Endometrial microvascular endothelial cells (primary cell): ENCODE results near the gene EIF4A2. TPM values are rescaled to one million over a fixed set of nuclear protein-coding genes. Genes with fewer than 3 reads are reported as not detected.

ENCODE experiments used
- in situ Hi-C: cut with HindIII; loops from 2 replicates; pipeline ENCODE4 v1.10.0; 2017; ENCODE audit warnings: low sequenced_read_pairs, low pct_unique_long_range_greater_than_20kb; ENCODE audit errors: inconsistent ontology term
- total RNA-seq: library from RNA; depleted of rRNA; stranded (reverse); fragments of >200 nt; gene quantifications from one replicate; pipeline ENCODE4 v1.2.3, GENCODE V29; 2015; ENCODE audit errors: inconsistent ontology term

The EIF4A2 gene
- total RNA-seq: 238 TPM

GRCh38 chr3:186783058-186783730, at the start of gene EIF4A2:
Gene EIF4A2, plus strand, starts transcription at chr3:186783577. Its CDS starts 34 bp downstream, at chr3:186783611.
- in situ Hi-C loops: no loop called here

GRCh38 chr3:186742618-186743380, 40.6 kb upstream of the EIF4A2 start:
- in situ Hi-C loops: no loop called here

- in situ Hi-C loops: no loop called here
These were observed 39.7 kb upstream of the EIF4A2 start for GRCh38 chr3:186743666-186744065.

DNA sequence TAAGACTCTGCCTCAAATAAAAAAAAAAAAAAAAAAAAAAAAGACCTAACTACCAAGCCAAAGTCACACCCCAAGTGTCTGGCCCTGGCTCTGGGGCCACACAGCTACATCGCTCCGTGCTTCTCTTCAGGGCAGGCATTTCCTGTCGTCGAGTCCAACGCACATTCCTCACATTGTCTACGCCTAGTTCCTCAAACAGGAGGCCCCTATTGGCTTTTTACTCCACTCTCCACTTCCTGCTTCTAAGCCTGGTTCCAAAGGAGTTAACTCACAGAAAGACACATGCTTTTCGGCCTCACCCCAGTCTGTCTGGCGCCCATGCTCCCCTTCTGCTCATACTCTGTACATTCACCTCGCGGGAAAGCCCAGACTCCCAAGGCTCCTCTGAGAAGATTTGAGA, 37.4 kb upstream of the EIF4A2 start:
- in situ Hi-C loops: no loop called here

- in situ Hi-C loops: no loop called here
These were observed 33.1 kb upstream of the EIF4A2 start for GRCh38 chr3:186750316-186750715.

- in situ Hi-C loops: no loop called here
These were observed 31.9 kb upstream of the EIF4A2 start for GRCh38 chr3:186751480-186751879.

DNA sequence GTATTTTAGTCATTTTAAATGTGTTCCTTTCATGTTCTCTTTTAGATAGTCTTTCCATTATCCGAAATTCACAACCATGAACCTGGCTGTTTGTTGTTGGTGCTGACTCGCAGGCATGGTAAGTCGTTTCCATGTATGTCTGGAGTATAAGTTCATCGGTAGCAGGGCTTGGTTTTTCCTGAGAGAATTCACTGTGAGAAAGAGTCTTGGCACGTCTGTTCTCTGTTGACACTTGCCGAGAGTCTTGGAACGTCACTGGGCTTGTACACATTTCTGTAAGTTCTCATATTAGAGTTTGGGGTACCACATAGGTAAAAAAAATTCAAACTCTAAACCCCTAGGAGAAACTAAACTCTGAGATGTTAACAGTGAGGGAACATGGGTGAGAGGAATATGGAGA, 29.4 kb upstream of the EIF4A2 start:
- in situ Hi-C loops: no loop called here

- in situ Hi-C loops: no loop called here
These were observed 28.5 kb upstream of the EIF4A2 start for GRCh38 chr3:186754871-186755270.

DNA sequence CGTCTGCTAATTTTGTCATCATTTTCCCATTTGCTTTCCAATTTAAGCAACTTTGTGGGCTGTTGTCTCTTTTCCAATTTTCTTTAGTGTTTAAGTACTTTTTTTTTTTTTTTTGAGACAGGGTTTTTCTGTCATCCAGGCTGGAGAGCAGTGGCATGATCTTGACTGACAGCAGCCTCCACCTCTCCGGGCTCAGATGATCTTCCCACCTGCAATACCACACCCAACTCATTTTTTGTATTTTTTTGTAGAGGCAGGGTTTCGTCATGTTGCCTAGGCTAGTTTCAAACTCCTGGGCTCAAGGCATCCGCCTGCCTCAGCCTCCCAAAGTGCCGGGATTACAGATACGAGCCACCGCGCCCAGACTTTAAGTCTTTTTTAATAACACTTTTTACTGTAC, 26.2 kb upstream of the EIF4A2 start:
- in situ Hi-C loops: no loop called here

DNA sequence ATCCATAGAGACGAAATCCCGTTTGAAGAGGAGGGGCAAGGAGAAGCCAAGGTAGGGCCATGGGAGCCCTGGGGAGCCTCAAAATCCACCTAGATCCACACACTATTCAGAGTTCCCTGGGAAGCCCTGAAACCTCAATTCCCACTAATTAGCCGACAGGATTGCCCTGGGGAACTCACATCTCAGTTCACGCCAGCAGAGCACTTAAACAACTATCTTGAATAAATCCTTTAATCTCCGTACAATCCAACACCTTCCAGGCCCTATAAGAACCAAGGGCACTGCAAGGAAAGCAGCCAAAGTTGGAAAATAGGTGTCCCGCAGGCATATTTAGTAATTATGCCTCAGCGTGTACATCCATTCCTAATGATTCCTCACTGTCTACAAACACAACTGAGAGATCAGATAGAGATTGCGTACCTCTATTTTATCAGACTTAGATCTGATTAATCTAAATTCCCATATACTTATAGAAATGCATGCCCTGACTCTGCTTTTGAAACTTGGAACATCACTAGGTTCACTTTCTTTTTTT, 25.6 kb upstream of the EIF4A2 start:
- in situ Hi-C loops: no loop called here

- in situ Hi-C loops: no loop called here
These were observed 24.0 kb upstream of the EIF4A2 start for GRCh38 chr3:186759231-186759930.

DNA sequence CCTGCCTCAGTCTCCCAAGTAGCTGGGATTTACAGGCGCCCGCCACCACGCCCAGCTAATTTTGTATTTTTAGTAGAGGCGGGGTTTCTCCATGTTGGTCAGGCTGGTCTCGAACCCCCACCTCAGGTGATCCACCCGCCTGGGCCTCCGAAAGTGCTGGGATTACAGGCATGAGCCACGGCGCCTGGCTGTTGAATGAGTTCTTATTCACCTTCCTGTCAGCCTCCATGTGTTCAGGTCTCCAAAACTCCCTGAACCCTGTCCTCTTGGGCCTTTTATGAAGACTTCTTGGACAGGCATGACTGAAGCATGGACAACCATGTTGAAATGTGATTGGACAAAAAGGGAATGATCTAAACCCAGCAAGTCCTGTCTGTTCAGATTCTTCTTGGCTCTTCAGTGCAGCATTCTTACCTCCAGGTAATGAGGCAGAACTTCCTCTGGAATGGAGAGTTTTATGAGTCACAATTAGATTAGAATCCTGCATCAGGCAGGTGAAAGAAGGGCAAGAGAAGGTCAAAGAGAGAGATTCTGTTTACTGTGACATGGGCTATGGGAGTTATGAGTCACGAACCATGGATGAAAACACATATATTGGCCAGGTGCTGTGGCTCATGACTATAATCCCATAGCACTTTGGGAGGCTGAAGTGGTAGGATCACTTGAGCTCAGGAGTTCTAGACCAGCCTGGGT, 23.1 kb upstream of the EIF4A2 start:
- in situ Hi-C loops: no loop called here

DNA sequence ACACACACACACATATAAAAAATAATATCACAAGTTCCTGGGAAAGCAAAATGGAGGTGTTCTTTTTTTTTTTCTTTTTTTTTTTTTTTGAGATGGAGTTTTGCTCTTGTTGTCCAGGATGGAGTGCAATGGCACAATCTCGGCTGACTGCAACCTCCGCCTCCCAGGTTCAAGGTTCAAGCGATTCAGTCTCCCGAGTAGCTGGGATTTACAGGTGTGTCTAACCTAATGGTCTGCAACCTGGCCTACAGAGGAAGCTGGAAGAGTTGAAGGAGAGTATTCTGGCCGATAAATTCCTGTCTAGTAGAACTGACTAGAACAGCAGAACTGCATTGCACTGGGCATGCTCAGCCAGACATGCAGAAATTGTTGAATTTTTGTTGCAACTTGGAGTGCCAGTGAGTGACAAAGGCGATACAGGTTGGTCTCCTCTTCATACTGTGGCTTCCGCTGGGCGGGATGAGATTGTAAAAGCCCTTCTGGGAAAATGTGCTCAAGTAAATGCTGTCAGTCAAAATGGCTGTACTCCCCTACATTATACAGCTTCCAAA, 22.4 kb upstream of the EIF4A2 start:
- in situ Hi-C loops: no loop called here

DNA sequence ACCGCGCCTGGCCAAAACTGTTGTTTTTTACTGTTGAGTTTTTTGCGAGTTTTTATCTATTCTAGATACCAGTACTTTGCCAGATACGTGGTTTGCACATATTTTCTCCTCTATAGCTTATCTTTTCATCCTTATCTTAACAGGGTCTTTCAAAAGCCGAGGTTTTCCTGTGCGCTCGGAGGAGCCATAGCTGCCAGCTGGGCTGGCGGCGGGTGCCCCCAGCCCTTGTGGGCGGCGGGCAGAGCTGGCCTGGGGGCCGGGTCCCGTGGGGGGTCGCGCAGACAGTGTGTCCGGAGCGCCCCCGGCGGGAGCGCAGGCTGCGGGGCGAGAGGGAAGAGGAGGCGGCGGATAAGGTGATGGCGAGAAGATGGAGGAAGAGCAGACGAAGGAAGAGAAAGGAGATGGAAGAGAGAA, 11.1 kb upstream of the EIF4A2 start:
- in situ Hi-C loops: no loop called here

DNA sequence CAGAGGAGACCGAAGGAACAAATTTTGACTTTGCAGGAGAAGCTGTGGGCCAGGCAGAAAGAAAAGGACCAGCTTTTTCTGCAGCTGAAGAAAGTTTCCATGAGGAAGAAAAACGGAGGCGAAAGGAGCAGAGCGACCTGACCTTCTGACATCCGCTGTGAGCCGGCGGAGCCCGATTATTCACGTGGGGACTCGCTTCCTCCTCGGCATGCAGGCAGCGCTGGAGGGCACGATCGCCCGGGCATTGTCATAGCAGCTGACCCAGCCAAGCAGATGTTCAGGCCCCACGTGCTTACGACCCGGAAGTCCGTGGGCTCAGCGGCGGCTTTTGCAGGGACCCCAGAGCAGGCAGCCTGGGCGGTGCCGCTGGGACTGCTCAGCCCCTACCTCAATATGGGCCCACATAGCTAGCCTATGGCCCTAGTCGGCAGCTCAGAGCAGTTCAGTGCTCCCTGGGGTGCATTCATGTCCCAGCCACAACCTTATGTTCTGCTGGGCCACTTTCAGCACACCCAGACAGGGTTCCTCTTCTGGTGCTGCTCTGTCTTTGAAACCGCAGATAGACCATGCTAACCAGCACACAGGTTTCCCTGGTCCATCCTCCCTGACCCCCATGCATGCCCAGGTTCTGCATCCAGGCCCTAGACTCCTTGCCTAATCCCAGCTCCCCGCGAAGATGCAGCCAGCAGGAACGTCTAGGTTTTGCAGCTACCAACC, 10.5 kb upstream of the EIF4A2 start:
- in situ Hi-C loops: no loop called here

DNA sequence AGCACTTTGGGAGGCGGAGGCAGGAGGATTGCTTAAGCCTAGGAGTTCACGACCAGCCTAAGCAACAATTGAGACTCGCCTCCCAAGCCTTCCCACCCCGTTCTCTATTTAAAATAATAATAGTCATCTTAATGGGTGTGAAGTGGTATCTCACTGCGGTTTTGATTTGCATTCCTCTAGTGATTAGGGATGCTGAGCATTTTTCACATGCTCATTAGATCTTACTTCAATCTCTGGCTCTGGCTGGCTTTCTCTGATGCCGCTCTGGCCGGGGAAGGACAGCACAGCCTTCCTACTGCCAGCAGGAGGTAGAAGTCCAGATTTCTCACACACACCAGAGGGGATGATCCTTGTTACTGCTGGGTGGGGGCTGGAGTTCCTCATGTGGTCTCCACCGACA, 7.4 kb upstream of the EIF4A2 start:
- in situ Hi-C loops: no loop called here

GRCh38 chr3:186779204-186779603, 4.2 kb upstream of the EIF4A2 start:
- in situ Hi-C loops: no loop called here

- in situ Hi-C loops: no loop called here
These were observed 777 bp upstream of the EIF4A2 start for GRCh38 chr3:186782542-186783057.
